Panc1 (cell line): ENCODE results near the gene LMO4.

ENCODE experiments used
- CTCF ChIP-seq: fragments of 450-650 bp; IDR thresholded peaks from 2 replicates; pipeline ENCODE4 v1.5.1; 2017; ENCODE audit warnings: mild to moderate bottlenecking
- POLR2AphosphoS5 ChIP-seq: IDR thresholded peaks from 2 replicates; pipeline ENCODE4 v1.6.1; 2012; ENCODE audit warnings: mild to moderate bottlenecking, low read depth, low read length, moderate library complexity
- TF ChIP-seq, protein P1 (sequence below), 2 experiments: IDR thresholded peaks; 2 replicates each; pipeline ENCODE4 v1.6.1; 2011 to 2012; ENCODE audit warnings: low read depth in 2 of 2, control low read depth in 1 of 2, low read length in 1 of 2, mild to moderate bottlenecking in 1 of 2, moderate library complexity in 1 of 2; ENCODE audit not compliant: insufficient read depth in 1 of 2

DNA sequence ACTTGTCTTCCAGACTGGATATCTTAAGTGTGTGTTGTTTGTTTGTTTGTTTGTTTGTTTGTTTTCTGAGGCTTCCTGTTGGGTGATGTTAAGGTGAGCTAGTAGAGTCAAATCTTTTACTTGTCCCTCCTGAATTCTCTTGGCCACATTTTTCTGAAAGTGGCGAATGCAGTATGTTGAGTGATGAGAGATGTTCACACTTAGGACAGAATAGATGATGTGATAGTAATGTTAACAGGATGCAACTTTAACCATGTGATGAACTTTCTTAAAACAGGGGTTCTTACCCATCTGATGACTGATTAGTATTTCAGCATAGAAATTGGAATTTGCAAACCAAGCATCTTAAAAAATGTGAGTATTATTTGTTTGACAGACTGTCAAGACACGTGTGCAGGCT is 40.2 kb downstream of the LMO4 start:
- TF ChIP-seq CTCF: no peak
- TF ChIP-seq, protein P1, sequence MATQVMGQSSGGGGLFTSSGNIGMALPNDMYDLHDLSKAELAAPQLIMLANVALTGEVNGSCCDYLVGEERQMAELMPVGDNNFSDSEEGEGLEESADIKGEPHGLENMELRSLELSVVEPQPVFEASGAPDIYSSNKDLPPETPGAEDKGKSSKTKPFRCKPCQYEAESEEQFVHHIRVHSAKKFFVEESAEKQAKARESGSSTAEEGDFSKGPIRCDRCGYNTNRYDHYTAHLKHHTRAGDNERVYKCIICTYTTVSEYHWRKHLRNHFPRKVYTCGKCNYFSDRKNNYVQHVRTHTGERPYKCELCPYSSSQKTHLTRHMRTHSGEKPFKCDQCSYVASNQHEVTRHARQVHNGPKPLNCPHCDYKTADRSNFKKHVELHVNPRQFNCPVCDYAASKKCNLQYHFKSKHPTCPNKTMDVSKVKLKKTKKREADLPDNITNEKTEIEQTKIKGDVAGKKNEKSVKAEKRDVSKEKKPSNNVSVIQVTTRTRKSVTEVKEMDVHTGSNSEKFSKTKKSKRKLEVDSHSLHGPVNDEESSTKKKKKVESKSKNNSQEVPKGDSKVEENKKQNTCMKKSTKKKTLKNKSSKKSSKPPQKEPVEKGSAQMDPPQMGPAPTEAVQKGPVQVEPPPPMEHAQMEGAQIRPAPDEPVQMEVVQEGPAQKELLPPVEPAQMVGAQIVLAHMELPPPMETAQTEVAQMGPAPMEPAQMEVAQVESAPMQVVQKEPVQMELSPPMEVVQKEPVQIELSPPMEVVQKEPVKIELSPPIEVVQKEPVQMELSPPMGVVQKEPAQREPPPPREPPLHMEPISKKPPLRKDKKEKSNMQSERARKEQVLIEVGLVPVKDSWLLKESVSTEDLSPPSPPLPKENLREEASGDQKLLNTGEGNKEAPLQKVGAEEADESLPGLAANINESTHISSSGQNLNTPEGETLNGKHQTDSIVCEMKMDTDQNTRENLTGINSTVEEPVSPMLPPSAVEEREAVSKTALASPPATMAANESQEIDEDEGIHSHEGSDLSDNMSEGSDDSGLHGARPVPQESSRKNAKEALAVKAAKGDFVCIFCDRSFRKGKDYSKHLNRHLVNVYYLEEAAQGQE (IDR thresholded peaks at IDR 0.05; ENCODE audit: insufficient read depth in 1 of 2, low read depth in 2 of 2, low read length in 1 of 2): no peak
- no peak for TF ChIP-seq POLR2AphosphoS5
